ENCODE results near the gene PPP6R2. TPM values are rescaled to one million over a fixed set of nuclear protein-coding genes. Genes with fewer than 3 reads are reported as not detected.

Gene PPP6R2
- total and polyA plus RNA-seq, 2 of the 8 experiments (the other 6 are each of a cell fraction or from before 2014, with no cell fraction given), result 25.0 to 32.2 TPM

GRCh38 chr22:50302041-50302541 lies 41.0 kb upstream of the PPP6R2 start:
- Histone ChIP-seq H2AFZ (ENCODE audit: low read length) (no peak overlapping the region), H3K4ac (replicated peaks; ENCODE audit: insufficient read length, low read depth, low read length) (no peak overlapping the region), H3K14ac (ENCODE audit: insufficient read length) (no peak overlapping the region), H3K4me3 (ENCODE audit: extremely low read depth in 1 of 4, insufficient read depth in 2 of 4, low read depth in 3 of 4, low read length in 4 of 4) (no peak overlapping the region), H3K79me2 (ENCODE audit: control insufficient read depth in 1 of 2, insufficient read depth in 2 of 2, low read length in 2 of 2) (peaks cover 0 to 24% of the 10 kb centered on the region in 2 experiments; a peak in 3 of 4 replicates), H4K91ac (replicated peaks; ENCODE audit: insufficient read length, low read length) (no peak overlapping the region), H2BK120ac (replicated peaks; ENCODE audit: low read depth, low read length) (no peak overlapping the region), H3K23me2 (ENCODE audit: low read depth, low read length) (peaks cover 9% of the 10 kb centered on the region; the same call in 1 of the 2 replicates), H3K23ac (ENCODE audit: insufficient read length) (no peak overlapping the region), H3K27ac (ENCODE audit: low read depth, low read length) (no peak overlapping the region), H3K56ac (replicated peaks; ENCODE audit: insufficient read length, low read depth, low read length) (no peak overlapping the region), H3K9me3 (ENCODE audit: insufficient read depth in 2 of 2, low read depth in 1 of 2, low read length in 1 of 2) (no peaks in the 10 kb centered on the region), H2BK20ac (ENCODE audit: low read length) (no peak overlapping the region), H3K79me1 (ENCODE audit: low read depth, low read length) (peaks cover 13% of the 10 kb centered on the region), H2BK5ac (ENCODE audit: low read depth, low read length) (no peak overlapping the region), H3K27me3 (replicated peaks in 1 of 4; ENCODE audit: control insufficient read depth in 3 of 4, extremely low read depth in 1 of 4, insufficient read depth in 3 of 4, low read length in 3 of 4) (no peaks in the 10 kb centered on the region; a peak in 2 of 7 replicates), H4K5ac (ENCODE audit: insufficient read length, low read depth, low read length) (no peak overlapping the region), H4K20me1 (replicated peaks in 1 of 2; ENCODE audit: control insufficient read depth in 1 of 2, insufficient read depth in 2 of 2, low read length in 2 of 2) (peaks cover 15 to 34% of the 10 kb centered on the region in 2 experiments), H3K4me2 (ENCODE audit: insufficient read depth in 1 of 2, low read depth in 2 of 2, low read length in 2 of 2) (no peak overlapping the region), H2BK15ac (ENCODE audit: low read length) (no peak overlapping the region), H2BK12ac (ENCODE audit: low read depth, low read length) (no peak overlapping the region), H3K18ac (ENCODE audit: extremely low read depth, low read length) (peak overlapping the region; percentile 60; the same call in 1 of the 2 replicates), H2AK5ac (ENCODE audit: low read depth, low read length) (peak overlapping the region; percentile 53; the same call in 1 of the 2 replicates), H4K8ac (ENCODE audit: extremely low read depth, insufficient read depth, low read length) (0 out of 2 replicates have a peak overlapping the region, but pooled peaks have one; percentile 35), H3K9ac (replicated peaks in 1 of 4; ENCODE audit: extremely low read depth in 1 of 4, low read depth in 3 of 4, low read length in 3 of 4) (no peak overlapping the region), H3K36me3 (ENCODE audit: control insufficient read depth in 2 of 4, insufficient read depth in 4 of 4, low read length in 3 of 4) (no peaks in the 10 kb centered on the region), H3K4me1 (replicated peaks in 1 of 4; ENCODE audit: control insufficient read depth in 3 of 4, insufficient read depth in 4 of 4, low read length in 3 of 4) (peaks cover 3 to 45% (median 23%) of the 10 kb centered on the region in 4 experiments)
- FAIRE-seq (no peak), DNase-seq (ENCODE audit: low read depth in 1 of 2, low spot score in 2 of 2) (no peak)
- WGBS, 2 experiments (ENCODE audit: extremely low coverage in 1 of 2, insufficient coverage in 1 of 2, insufficient read length in 1 of 2, insufficient replicate concordance in 2 of 2, low coverage in 1 of 2, low lambda C conversion rate in 2 of 2, missing lambda C conversion rate in 1 of 2), result 89% methylated on average over 7 of the region's 9 CpGs; no CpG with 5 or more reads in 1 of the 2 experiments
- ChIA-PET CTCF (ENCODE audit: partially characterized antibody) (interaction anchor here (1.1 to 3.2 kb wide), 6 partner anchors 9 to 39 kb away, joined by 3 to 16 read pairs (median 7); no protein-coding TSS in a partner anchor), POLR2A (ENCODE audit: partially characterized antibody) (interaction anchor here (0.7 kb wide), 1 partner anchor 15 kb away, joined by 3 read pairs; no protein-coding TSS in a partner anchor)
- no peak for TF ChIP-seq CTCF (IDR thresholded peaks at IDR 0.05; ENCODE audit: control extremely low read depth in 1 of 3, insufficient read depth in 1 of 3, low read depth in 1 of 3, low read length in 3 of 3)
